Jurkat, Clone E6-1 (cell line): Measurements from ENCODE around the gene ARHGEF1. TPM values are rescaled to one million over a fixed set of nuclear protein-coding genes. Genes with fewer than 3 reads are reported as not detected.

Source experiments
- DNase-seq: peaks from one replicate; pipeline ENCODE4 v3.0.0-alpha.2; 2011; ENCODE audit warnings: low read depth, low spot score
- H3K4me3 ChIP-seq: 2 replicates; pipeline ENCODE4 v1.5.1; 2011; ENCODE audit warnings: mild to moderate bottlenecking, low read length, control low read depth, moderate library complexity
- polyA plus RNA-seq: library from polyadenylated mRNA; unstranded; fragments of >200 nt; gene quantifications from one replicate; pipeline ENCODE4 v1.2.1, GENCODE V29; 2012; ENCODE audit warnings: missing spikeins; ENCODE audit not compliant: insufficient read length, insufficient read depth

The ARHGEF1 gene
- polyA plus RNA-seq, result 154 TPM

- peak within 1 kb of the TSS; percentile 98 for H3K4me3 ChIP-seq
- no peak for DNase-seq
Observed at GRCh38 chr19:41882568-41883462, at the start of gene ARHGEF1. ARHGEF1 (plus strand) TSS chr19:41883184; CDS start chr19:41888083, 4,899 bp downstream.

- no peak for DNase-seq
- no peak overlapping the region for H3K4me3 ChIP-seq
Observed at GRCh38 chr19:41837981-41838708, 44.8 kb upstream of the ARHGEF1 start.

- H3K4me3 ChIP-seq, result no peak overlapping the region
- no peak for DNase-seq
Observed at GRCh38 chr19:41839211-41839610, 43.8 kb upstream of the ARHGEF1 start.

- DNase-seq, result no peak
- no peak overlapping the region for H3K4me3 ChIP-seq
Observed at GRCh38 chr19:41843371-41843770, 39.6 kb upstream of the ARHGEF1 start.

- DNase-seq, result no peak
- H3K4me3 ChIP-seq, result no peak within 1 kb of the TSS
Observed at GRCh38 chr19:41844601-41845000, 38.4 kb upstream of the ARHGEF1 start, which contains the start of gene LYPD4. LYPD4 (minus strand) TSS chr19:41844683; CDS start chr19:41839285, 5,398 bp downstream.

GRCh38 chr19:41845001-41845050 is 38.2 kb upstream of the ARHGEF1 start, which contains the start of gene DMRTC2:
DMRTC2 (plus strand) TSS chr19:41845042; CDS start chr19:41847429, 2,387 bp downstream.
- no peak for DNase-seq
- no peak within 1 kb of the TSS for H3K4me3 ChIP-seq

GRCh38 chr19:41845051-41845590 is 37.9 kb upstream of the ARHGEF1 start:
- H3K4me3 ChIP-seq, result no peak overlapping the region
- DNase-seq, result no peak

- DNase-seq, result no peak
- no peak overlapping the region for H3K4me3 ChIP-seq
Observed at GRCh38 chr19:41847351-41848105, 35.5 kb upstream of the ARHGEF1 start.

GRCh38 chr19:41848666-41849065 is 34.3 kb upstream of the ARHGEF1 start:
- no peak overlapping the region for H3K4me3 ChIP-seq
- no peak for DNase-seq

- DNase-seq, result no peak
- H3K4me3 ChIP-seq, result no peak overlapping the region
Observed at GRCh38 chr19:41849067-41849466, 33.9 kb upstream of the ARHGEF1 start.

GRCh38 chr19:41850381-41850780 is 32.6 kb upstream of the ARHGEF1 start:
- H3K4me3 ChIP-seq, result no peak overlapping the region
- no peak for DNase-seq

- no peak overlapping the region for H3K4me3 ChIP-seq
- DNase-seq, result no peak
Observed at GRCh38 chr19:41851456-41851855, 31.5 kb upstream of the ARHGEF1 start.

GRCh38 chr19:41853344-41853743 is 29.6 kb upstream of the ARHGEF1 start:
- H3K4me3 ChIP-seq, result no peak overlapping the region
- DNase-seq, result no peak

- H3K4me3 ChIP-seq, result no peak overlapping the region
- no peak for DNase-seq
Observed at GRCh38 chr19:41853768-41854167, 29.2 kb upstream of the ARHGEF1 start.

GRCh38 chr19:41859213-41859617 is 23.8 kb upstream of the ARHGEF1 start:
- peak overlapping the region; percentile 40 for H3K4me3 ChIP-seq
- no peak for DNase-seq

GRCh38 chr19:41859618-41860418 is 23.2 kb upstream of the ARHGEF1 start, which contains the start of gene RPS19:
RPS19 (plus strand) TSS chr19:41860255; CDS start chr19:41860775, 520 bp downstream.
- peak within 1 kb of the TSS; percentile 82 for H3K4me3 ChIP-seq
- peak; percentile 97 for DNase-seq

- DNase-seq, result no peak
- H3K4me3 ChIP-seq, result peak overlapping the region; percentile 82
Observed at GRCh38 chr19:41860419-41861115, 22.4 kb upstream of the ARHGEF1 start.

GRCh38 chr19:41861116-41861768 is 21.7 kb upstream of the ARHGEF1 start:
- DNase-seq, result no peak
- peak overlapping the region; percentile 82 for H3K4me3 ChIP-seq
